Measurements from ENCODE around the gene TXNRD3. TPM values are rescaled to one million over a fixed set of nuclear protein-coding genes. Genes with fewer than 3 reads are reported as not detected.

Gene TXNRD3
- polyA plus RNA-seq, 3 donors: 0.57 to 1.7 (median 0.90) TPM

- Histone ChIP-seq H3K27me3 (ENCODE audit: control insufficient read depth in 2 of 2, insufficient read depth in 2 of 2, low read length in 2 of 2) (no peaks in the 10 kb centered on the region), H3K4me1 (ENCODE audit: control insufficient read depth in 1 of 2, insufficient read depth in 2 of 2, low read length in 2 of 2) (no peaks in the 10 kb centered on the region), H2AFZ (ENCODE audit: insufficient read depth, low read depth, low read length, poor library complexity, severe bottlenecking) (no peak overlapping the region), H3K9me3 (replicated peaks in 1 of 2; ENCODE audit: control insufficient read depth in 1 of 2, insufficient read depth in 1 of 2, low read length in 2 of 2) (no peaks in the 10 kb centered on the region), H4K20me1 (ENCODE audit: insufficient read depth, low read length) (no peaks in the 10 kb centered on the region), H3K9ac (ENCODE audit: insufficient read depth, low read length, poor library complexity, severe bottlenecking) (no peak overlapping the region), H3K36me3 (replicated peaks in 1 of 2; ENCODE audit: control insufficient read depth in 1 of 2, insufficient read depth in 2 of 2, low read length in 2 of 2) (no peaks in the 10 kb centered on the region), H3K4me3 (replicated peaks in 1 of 3; ENCODE audit: low read depth in 2 of 3, low read length in 3 of 3) (no peak overlapping the region), H3K27ac (ENCODE audit: low read depth in 1 of 2, low read length in 2 of 2) (no peak overlapping the region), H3K4me2 (replicated peaks; ENCODE audit: extremely low read depth, low read length, poor library complexity, severe bottlenecking) (no peak overlapping the region), H3K79me2 (ENCODE audit: insufficient read depth, low read length) (no peaks in the 10 kb centered on the region)
- no peak for TF ChIP-seq CTCF (IDR thresholded peaks at IDR 0.05)
- Mint-ChIP-seq H3K27ac (no peak overlapping the region), H3K36me3 (no peaks in the 10 kb centered on the region), H3K27me3 (ENCODE audit: low read depth in 3 of 3) (peaks cover 0 to 6% (median 2%) of the 10 kb centered on the region in 3 donors), H3K4me3 (no peak overlapping the region), H3K4me1 (no peaks in the 10 kb centered on the region), H3K9me3 (peaks cover 0 to 3% (median 0%) of the 10 kb centered on the region in 7 donors)
- WGBS (ENCODE audit: insufficient coverage): 91% methylated on average over 1 of the region's 2 CpGs
- DNase-seq: no peak
- intact Hi-C loops (cut with micrococcal nuclease): no loop called here
Measured at GRCh38 chr3:126577261-126577660, 77.7 kb downstream of the TXNRD3 start.

- H3K27ac Mint-ChIP-seq: no peak overlapping the region
- no peak overlapping the region for H2AFZ ChIP-seq (ENCODE audit: insufficient read depth, low read depth, low read length, poor library complexity, severe bottlenecking)
- no peak for TF ChIP-seq CTCF (IDR thresholded peaks at IDR 0.05)
Measured at GRCh38 chr3:126573492-126574117, 81.3 kb downstream of the TXNRD3 start.

More at GRCh38 chr3:126573492-126574117, 81.3 kb downstream of the TXNRD3 start:
- H3K4me3 Mint-ChIP-seq: no peak overlapping the region
- no peaks in the 10 kb centered on the region for H3K9me3 Mint-ChIP-seq
- Histone ChIP-seq H3K79me2 (ENCODE audit: insufficient read depth, low read length) (no peaks in the 10 kb centered on the region), H4K20me1 (ENCODE audit: insufficient read depth, low read length) (no peaks in the 10 kb centered on the region), H3K9ac (ENCODE audit: insufficient read depth, low read length, poor library complexity, severe bottlenecking) (no peak overlapping the region), H3K36me3 (replicated peaks in 1 of 2; ENCODE audit: control insufficient read depth in 1 of 2, insufficient read depth in 2 of 2, low read length in 2 of 2) (no peaks in the 10 kb centered on the region), H3K9me3 (replicated peaks in 1 of 2; ENCODE audit: control insufficient read depth in 1 of 2, insufficient read depth in 1 of 2, low read length in 2 of 2) (no peaks in the 10 kb centered on the region), H3K4me2 (replicated peaks; ENCODE audit: extremely low read depth, low read length, poor library complexity, severe bottlenecking) (no peak overlapping the region), H3K27me3 (ENCODE audit: control insufficient read depth in 2 of 2, insufficient read depth in 2 of 2, low read length in 2 of 2) (no peaks in the 10 kb centered on the region), H3K4me1 (ENCODE audit: control insufficient read depth in 1 of 2, insufficient read depth in 2 of 2, low read length in 2 of 2) (no peaks in the 10 kb centered on the region), H3K27ac (ENCODE audit: low read depth in 1 of 2, low read length in 2 of 2) (no peak overlapping the region), H3K4me3 (replicated peaks in 1 of 3; ENCODE audit: low read depth in 2 of 3, low read length in 3 of 3) (no peak overlapping the region)
- no peaks in the 10 kb centered on the region for H3K36me3 Mint-ChIP-seq
- DNase-seq: no peak
- peaks cover 0 to 3% (median 2%) of the 10 kb centered on the region in 3 donors for H3K27me3 Mint-ChIP-seq (ENCODE audit: low read depth in 3 of 3)
- WGBS (ENCODE audit: insufficient coverage): 98% methylated on average over 14 of the region's 15 CpGs
- H3K4me1 Mint-ChIP-seq: no peaks in the 10 kb centered on the region
- intact Hi-C loops (cut with micrococcal nuclease): no loop called here
